Measurements from ENCODE around the gene TMEM53.
A peak's percentile ranks its signal among the peaks of the same experiment; 100 is the strongest.

The TMEM53 gene

GRCh38 chr1:44620072-44620471 is 54.2 kb downstream of the TMEM53 start:
- no peak for DNase-seq (ENCODE audit: extremely low read depth, low read depth)
- TF ChIP-seq, protein P1, sequence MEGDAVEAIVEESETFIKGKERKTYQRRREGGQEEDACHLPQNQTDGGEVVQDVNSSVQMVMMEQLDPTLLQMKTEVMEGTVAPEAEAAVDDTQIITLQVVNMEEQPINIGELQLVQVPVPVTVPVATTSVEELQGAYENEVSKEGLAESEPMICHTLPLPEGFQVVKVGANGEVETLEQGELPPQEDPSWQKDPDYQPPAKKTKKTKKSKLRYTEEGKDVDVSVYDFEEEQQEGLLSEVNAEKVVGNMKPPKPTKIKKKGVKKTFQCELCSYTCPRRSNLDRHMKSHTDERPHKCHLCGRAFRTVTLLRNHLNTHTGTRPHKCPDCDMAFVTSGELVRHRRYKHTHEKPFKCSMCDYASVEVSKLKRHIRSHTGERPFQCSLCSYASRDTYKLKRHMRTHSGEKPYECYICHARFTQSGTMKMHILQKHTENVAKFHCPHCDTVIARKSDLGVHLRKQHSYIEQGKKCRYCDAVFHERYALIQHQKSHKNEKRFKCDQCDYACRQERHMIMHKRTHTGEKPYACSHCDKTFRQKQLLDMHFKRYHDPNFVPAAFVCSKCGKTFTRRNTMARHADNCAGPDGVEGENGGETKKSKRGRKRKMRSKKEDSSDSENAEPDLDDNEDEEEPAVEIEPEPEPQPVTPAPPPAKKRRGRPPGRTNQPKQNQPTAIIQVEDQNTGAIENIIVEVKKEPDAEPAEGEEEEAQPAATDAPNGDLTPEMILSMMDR (IDR thresholded peaks at IDR 0.05; ENCODE audit: low read depth, low read length, missing control alignments): no peak
- H3K4me3 ChIP-seq (replicated peaks; ENCODE audit: low read depth, low read length): no peak overlapping the region

GRCh38 chr1:44619261-44619900 is 54.9 kb downstream of the TMEM53 start:
- no peak overlapping the region for H3K4me3 ChIP-seq (replicated peaks; ENCODE audit: low read depth, low read length)
- DNase-seq (ENCODE audit: extremely low read depth, low read depth): peak; percentile 80
- TF ChIP-seq, protein P1 (IDR thresholded peaks at IDR 0.05; ENCODE audit: low read depth, low read length, missing control alignments): no peak

DNA sequence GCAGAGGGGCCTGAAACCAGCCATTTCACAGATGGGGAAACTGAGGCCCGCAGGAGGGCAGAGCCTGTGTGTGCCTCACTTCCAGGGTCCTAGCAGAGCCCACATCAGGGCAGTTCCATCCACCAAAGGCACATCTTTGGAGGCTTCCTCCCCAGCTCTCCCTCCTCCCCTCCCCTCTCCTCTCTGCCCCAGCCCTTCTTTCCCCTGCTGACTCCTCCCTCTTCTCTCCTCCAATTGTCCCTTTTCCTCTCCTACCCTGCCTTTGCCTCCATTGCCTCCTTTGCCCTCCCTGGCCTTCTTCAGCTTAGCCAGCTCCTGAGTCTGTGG is 56.6 kb downstream of the TMEM53 start:
- no peak overlapping the region for H3K4me3 ChIP-seq (replicated peaks; ENCODE audit: low read depth, low read length)
- TF ChIP-seq, protein P1 (IDR thresholded peaks at IDR 0.05; ENCODE audit: low read depth, low read length, missing control alignments): no peak
- DNase-seq (ENCODE audit: extremely low read depth, low read depth): no peak

DNA sequence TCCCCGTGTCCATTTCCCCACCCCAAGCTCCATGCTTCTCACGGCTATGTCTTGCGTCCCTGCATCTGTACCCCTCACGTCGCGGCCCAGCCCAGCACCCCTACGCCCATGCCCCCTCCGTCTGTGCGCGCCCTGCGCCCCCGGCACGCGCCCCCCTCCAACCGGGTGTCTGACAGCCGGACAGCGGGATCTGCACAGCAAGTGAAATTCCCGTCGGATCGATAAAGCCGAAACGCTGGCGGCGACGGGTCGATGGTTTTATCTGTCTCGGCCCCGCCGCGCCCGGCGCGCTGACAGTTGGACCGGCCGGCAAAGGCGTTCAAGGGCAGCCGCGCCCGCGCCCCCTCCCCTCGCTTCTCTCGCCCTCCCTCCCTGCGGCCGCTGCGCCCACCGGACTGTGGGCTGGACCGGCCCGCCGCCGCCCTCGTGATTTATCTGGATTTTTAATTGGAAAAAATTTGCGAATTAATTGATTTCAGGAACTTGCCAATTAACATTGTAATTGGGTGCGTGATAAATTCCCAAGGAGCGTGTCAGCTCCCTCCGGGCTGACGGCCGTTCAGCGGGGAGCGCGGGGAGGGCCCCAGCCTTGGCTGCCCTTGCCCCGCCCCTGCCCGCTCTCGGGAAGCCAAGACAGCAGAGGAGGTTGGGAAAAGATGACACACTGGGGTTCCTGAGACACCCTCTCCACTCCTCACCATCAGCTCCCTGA is 57.1 kb downstream of the TMEM53 start:
- TF ChIP-seq, protein P1 (IDR thresholded peaks at IDR 0.05; ENCODE audit: low read depth, low read length, missing control alignments): no peak
- H3K4me3 ChIP-seq (replicated peaks; ENCODE audit: low read depth, low read length): peak overlapping the region; percentile 35
- DNase-seq (ENCODE audit: extremely low read depth, low read depth): no peak

DNA sequence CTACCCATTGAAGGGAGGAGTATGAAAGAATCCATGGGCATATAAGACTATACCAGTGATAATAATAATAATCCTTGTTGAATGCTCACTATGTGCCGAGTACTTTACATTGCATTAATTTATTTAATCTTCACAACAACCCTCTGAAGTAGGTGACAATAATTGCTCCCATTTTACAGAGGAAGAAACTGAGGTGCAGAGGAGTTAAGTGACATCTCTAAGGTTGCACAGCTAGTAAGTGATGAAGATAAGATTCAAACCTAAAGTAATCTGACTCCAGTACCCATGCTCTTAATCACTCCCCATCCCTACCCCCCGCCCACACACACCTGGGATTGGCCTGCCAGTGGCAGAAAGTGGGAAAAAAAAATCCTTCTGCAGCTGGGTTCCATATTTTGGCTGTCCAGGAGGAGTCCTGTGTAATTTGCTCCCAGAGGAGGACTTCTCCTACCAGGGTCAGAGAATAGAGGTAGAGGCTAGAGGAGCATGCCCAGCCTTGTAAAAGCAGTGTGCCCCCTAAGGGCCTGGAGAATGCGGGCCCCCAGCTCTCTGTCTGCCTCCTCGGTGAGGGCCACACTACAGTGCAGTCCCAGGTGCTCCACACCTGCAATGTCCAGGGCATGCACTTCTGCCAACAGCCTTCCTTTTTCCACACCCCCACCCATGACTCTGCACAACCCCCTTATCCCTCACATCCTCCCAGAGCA is 57.8 kb downstream of the TMEM53 start:
- H3K4me3 ChIP-seq (replicated peaks; ENCODE audit: low read depth, low read length): peak overlapping the region; percentile 35
- TF ChIP-seq, protein P1 (IDR thresholded peaks at IDR 0.05; ENCODE audit: low read depth, low read length, missing control alignments): no peak
- DNase-seq (ENCODE audit: extremely low read depth, low read depth): no peak

DNA sequence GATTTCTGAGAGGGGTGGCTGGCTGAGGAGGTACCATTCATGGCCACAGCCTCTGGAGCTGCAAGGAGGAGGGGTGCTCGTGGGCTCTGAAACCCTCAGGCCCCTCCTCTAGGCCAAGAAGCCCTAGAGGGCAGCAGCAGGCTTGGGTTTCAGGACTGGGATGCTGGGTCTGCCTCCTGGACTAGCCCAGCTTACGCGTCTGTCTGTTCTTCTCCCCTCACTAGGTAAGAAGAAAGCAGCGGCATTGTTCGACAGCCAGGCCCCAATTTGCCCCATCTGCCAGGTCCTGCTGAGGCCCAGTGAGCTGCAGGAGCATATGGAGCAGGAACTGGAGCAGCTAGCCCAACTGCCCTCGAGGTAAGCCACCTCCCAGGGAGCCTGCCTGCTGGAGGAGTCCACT is 60.3 kb downstream of the TMEM53 start:
- no peak for DNase-seq (ENCODE audit: extremely low read depth, low read depth)
- TF ChIP-seq, protein P1 (IDR thresholded peaks at IDR 0.05; ENCODE audit: low read depth, low read length, missing control alignments): no peak
- no peak overlapping the region for H3K4me3 ChIP-seq (replicated peaks; ENCODE audit: low read depth, low read length)

All from HFF-Myc (cell line).